ENCODE measurements around the gene APCDD1L.

DNA sequence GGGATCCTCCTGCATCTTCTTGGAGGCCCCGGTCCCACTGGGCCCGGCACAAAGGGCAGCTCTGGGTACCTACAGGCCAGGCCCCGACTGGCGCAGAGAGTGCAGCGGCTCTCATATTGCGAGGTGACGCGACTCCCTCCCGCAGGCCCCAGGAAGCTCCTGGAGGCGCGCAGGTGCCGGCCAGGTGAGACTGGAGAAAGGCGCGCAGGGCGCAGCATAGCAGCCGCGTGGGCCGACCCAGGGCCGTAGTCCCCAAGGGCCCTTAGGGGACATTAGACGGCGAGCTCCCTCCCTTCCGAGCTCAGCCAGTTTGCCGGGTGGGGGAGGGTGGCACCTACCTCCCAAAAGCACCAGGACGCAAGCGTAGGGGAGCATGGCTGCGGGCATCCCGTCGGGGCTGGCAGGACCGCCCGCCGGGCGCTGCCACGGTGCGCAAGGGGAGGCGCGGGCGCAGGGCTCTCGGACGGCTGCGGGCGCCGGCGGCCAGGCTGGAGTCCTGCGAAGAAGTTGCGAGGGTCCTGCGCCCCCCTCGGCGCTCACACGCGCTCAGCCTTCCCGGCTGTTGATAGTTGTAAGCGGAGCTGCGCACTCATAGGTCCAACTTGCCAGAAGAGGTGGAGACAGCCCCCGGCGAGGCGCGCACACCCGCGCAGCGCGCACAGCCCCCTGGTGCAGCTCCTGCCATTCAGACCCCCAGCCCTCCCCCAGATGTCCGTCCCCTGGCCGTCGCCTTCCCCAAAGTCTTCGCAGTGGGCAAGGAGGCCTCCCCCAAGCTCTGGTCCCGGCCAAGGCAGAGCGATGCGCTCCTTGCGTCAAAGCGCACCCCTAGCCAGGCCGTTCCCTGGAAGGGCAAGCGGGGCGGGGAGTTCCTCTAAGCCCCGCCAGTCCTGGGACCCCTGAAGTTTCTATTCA is 622 bp downstream of the APCDD1L start:
- TF ChIP-seq, protein P1, sequence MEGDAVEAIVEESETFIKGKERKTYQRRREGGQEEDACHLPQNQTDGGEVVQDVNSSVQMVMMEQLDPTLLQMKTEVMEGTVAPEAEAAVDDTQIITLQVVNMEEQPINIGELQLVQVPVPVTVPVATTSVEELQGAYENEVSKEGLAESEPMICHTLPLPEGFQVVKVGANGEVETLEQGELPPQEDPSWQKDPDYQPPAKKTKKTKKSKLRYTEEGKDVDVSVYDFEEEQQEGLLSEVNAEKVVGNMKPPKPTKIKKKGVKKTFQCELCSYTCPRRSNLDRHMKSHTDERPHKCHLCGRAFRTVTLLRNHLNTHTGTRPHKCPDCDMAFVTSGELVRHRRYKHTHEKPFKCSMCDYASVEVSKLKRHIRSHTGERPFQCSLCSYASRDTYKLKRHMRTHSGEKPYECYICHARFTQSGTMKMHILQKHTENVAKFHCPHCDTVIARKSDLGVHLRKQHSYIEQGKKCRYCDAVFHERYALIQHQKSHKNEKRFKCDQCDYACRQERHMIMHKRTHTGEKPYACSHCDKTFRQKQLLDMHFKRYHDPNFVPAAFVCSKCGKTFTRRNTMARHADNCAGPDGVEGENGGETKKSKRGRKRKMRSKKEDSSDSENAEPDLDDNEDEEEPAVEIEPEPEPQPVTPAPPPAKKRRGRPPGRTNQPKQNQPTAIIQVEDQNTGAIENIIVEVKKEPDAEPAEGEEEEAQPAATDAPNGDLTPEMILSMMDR (IDR thresholded peaks at IDR 0.05; ENCODE audit: poor library complexity, severe bottlenecking) = no peak
- TF ChIP-seq POLR2AphosphoS5 (IDR thresholded peaks at IDR 0.05) (no peak), EZH2 (IDR thresholded peaks at IDR 0.05; ENCODE audit: borderline replicate concordance, insufficient read depth, low read length, poor library complexity, severe bottlenecking) (no peak)

All from neural cell (in vitro differentiated cells).